MV-4-11 (cell line): ENCODE results near the gene C13orf46.

Experiments
- DNase-seq: peaks from one replicate; lab custom pipeline; 2025; lab: John Stamatoyannopoulos, UW

Gene C13orf46

DNA sequence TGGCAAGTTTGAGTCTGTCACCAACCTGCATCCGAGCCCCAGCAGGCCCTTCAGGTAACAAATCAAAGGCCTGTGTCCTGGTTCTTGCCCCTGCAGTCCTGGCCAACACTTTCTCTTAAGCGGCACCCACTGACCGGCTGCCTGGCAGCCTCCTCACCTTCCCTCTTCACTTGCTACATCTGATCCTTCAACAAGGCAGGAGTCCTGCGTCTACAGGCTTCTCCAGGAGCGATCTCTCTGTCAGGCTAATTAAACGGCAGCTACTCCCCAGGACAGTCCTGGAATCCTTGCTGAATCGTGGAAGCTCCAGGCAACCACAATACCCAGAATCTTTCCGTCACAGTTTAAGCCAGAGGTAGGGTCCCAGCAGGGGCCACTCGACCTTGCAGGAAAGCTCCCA is 68.9 kb downstream of the C13orf46 start:
- no peak for DNase-seq

DNA sequence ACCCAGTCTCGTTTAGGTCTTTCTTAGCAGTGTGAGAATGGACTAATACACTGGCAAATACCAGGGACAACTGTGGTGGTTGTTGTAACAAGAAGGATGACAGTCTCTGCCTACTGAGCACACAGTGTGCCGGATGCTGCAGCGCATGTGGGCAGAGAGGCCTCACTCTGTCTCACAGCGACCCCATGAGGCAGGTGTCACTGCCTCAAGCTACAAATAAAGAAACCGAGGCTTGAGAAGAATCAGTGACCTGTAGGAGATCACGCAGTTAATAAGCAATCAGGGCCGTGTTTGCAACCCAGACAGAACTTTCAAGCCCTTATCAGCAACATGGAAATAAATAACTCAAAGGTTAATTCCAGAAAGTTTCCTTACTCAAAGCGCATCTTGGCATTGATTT is 69.5 kb downstream of the C13orf46 start:
- DNase-seq, result no peak

DNA sequence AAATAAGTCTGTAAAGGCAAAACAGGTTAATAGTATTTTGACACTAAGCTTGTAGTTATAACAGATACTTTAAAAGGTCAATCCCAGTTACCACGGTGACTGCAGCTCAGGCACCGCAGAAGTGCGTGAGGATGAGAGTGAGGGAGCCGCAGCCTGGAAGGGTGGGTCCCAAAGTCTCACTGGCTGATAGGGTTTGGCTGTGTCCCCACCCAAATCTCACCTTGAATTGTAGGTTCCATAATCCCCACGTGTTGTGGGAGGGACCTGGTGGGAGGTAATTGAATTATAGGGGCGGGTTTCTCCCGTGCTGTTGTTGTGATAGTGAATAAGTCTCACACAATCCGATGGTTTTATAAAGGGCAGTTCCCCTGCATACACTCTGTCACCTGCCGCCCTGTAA is 70.0 kb downstream of the C13orf46 start:
- DNase-seq, result no peak
